Measurements from ENCODE around the gene CATSPER3.

The CATSPER3 gene

DNA sequence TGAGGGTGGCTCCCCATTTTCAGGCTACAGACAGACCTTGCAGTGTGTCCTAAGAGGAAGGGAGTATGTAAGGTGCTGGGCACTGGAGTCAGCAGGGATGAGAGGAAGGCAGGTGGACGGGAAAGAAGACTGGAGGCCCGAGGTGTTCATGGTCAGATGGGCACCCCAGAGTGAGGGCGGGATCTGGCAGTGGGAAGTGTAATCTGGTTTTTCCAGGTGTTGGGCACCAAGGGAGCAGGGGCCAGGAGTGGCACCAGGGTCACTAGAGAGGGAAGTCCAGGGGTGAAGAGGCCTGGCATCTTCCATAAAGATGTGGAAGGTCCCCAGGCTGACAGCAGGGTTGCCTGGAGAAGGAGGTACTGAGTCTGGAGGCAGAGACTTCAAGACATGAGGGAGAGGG, 36.7 kb downstream of the CATSPER3 start:
- DNase-seq (ENCODE audit: insufficient read length, low spot score) (peak; percentile 5), FAIRE-seq (no peak)
- TF ChIP-seq, protein P1, sequence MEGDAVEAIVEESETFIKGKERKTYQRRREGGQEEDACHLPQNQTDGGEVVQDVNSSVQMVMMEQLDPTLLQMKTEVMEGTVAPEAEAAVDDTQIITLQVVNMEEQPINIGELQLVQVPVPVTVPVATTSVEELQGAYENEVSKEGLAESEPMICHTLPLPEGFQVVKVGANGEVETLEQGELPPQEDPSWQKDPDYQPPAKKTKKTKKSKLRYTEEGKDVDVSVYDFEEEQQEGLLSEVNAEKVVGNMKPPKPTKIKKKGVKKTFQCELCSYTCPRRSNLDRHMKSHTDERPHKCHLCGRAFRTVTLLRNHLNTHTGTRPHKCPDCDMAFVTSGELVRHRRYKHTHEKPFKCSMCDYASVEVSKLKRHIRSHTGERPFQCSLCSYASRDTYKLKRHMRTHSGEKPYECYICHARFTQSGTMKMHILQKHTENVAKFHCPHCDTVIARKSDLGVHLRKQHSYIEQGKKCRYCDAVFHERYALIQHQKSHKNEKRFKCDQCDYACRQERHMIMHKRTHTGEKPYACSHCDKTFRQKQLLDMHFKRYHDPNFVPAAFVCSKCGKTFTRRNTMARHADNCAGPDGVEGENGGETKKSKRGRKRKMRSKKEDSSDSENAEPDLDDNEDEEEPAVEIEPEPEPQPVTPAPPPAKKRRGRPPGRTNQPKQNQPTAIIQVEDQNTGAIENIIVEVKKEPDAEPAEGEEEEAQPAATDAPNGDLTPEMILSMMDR (IDR thresholded peaks at IDR 0.05; ENCODE audit: insufficient read depth, missing control alignments) = no peak

DNA sequence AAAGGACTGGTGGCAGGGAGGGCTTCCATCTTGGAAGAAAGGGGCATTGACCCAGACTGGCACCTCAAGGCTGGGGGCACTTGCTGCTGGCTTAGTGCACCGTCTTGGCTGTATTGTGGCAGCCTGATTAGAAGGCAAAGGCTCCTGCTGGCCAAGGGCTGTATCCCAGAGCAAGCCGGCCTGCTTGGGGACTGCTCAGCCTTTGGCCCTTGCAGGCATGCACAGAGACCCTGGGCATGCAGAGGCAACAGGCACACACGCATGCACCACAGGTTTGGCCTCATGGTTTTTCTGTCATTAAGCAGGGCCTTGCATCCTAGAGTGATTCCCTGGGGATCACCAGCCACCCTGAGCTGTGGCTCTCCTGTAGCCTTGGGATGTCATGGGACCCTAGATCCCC, 37.4 kb downstream of the CATSPER3 start:
- no peak for FAIRE-seq

DNA sequence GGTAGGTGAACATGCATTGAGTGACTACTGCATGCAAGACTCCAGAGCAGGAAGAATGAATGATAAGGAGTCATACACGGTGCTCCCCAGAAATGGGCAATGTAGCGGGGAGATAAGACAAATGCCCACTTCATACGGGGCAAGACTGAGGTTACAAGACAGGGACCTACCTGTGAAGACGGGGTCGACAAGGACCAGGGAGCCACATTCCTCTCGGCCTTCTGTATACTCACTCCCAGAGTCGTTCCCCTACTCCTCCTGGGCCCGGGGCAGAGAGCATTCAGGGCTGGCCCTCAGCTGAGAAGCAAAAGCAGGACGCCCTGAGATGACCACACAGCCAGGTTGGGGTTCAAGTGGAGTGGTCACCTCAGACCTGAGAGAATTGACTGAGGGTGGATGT, 39.6 kb downstream of the CATSPER3 start:
- TF ChIP-seq, protein P1 (IDR thresholded peaks at IDR 0.05; ENCODE audit: insufficient read depth, missing control alignments) = no peak
- DNase-seq (ENCODE audit: insufficient read length, low spot score) (peak; percentile 13), FAIRE-seq (no peak)

More for the DNA sequence above, 37.4 kb downstream of the CATSPER3 start:
- DNase-seq (ENCODE audit: insufficient read length, low spot score) = peak; percentile 6
- TF ChIP-seq, protein P1 (IDR thresholded peaks at IDR 0.05; ENCODE audit: insufficient read depth, missing control alignments) = no peak

DNA sequence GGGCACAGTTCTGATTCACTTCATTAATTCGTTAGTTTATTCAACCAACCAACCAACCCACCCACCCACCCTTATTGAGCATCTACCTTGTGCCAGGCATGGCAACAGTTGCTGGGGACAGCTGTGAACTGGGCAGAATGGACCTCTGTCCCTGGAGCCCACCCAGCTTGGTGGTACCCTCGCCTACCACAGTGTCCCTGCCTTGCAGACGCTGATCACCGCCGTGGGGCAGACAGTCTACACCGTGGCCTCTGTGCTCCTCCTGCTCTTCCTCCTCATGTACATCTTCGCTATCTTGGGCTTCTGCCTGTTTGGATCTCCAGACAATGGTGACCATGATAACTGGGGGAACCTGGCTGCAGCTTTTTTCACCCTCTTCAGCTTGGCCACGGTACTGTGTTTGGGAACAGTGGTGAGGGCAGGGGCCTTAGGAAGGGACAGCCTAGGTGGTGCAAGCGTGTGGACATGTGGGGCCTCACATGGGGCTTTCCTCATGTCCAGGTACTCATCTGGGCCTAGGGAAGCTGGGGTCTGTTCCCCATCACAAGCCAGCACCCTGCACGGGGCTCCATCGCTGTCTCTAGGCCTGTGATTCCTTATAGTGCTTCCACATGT, 40.1 kb downstream of the CATSPER3 start:
- no peak for FAIRE-seq
- DNase-seq (ENCODE audit: insufficient read length, low spot score) = no peak
- TF ChIP-seq, protein P1 (IDR thresholded peaks at IDR 0.05; ENCODE audit: insufficient read depth, missing control alignments) = no peak

DNA sequence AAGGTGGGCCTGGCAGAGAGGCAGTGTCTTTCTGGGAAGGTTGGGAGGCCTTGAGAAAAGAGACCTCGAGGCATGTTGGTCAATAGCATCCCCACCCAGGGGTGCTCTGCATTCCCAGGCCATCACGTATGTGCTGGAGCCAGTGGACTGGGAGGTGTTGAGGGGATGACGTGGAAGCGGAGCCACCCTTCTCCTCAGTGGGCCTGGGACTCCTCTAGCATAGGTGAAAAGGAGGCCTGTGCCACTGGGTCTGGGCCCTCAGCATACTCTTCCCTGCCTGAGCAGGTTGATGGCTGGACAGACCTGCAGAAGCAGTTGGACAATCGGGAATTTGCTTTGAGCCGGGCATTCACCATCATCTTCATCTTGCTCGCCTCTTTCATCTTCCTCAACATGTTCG, 40.8 kb downstream of the CATSPER3 start:
- DNase-seq (ENCODE audit: insufficient read length, low spot score) (peak; percentile 7), FAIRE-seq (no peak)
- TF ChIP-seq, protein P1 (IDR thresholded peaks at IDR 0.05; ENCODE audit: insufficient read depth, missing control alignments) = no peak

DNA sequence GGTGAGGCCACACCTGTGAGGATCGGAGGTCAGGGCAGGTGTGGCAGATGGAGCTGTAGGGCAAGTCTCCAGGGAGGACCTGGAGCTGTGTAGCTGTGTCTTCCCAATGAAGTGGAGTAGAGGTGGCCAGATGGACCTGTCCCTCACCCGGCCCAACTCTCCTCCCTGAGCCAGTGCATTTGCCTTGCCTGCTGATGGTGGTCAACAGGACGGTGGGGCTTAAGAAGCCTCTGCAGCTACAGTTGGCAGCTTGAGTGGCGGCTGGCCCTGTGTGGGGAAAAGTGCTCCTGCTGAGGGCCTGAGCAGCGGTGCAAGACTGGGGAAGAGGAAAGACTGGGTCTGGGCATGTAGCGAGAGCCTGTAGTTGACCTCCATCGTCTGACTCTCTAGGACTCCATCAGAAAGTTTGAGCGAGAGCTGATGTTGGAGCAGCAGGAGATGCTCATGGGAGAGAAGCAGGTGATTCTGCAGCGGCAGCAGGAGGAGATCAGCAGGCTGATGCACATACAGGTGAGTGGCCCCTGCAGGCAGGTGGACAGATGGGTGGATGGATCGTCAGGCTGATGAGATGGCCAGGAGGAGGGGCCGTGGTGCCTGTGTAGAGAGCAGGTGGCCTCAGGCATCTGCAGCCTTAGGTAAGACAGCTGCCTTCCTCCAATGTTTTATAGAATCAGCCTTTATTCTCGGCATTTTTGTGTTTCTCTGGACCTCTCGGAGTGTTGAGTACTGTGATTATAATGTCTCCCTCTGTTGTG, 41.5 kb downstream of the CATSPER3 start:
- TF ChIP-seq, protein P1 (IDR thresholded peaks at IDR 0.05; ENCODE audit: insufficient read depth, missing control alignments) = no peak
- DNase-seq (ENCODE audit: insufficient read length, low spot score) (peak; percentile 11), FAIRE-seq (no peak)
